Gastrocnemius medialis (tissue), 4 donors: ENCODE data around the gene RGPD6. TPM values are rescaled to one million over a fixed set of nuclear protein-coding genes. Genes with fewer than 3 reads are reported as not detected.
"Not testable (repeated sequence)": the region's sequence is repeated elsewhere in the genome, so short reads cannot be mapped to it uniquely, and the experiment has no call there.

Source experiments
- ATAC-seq, 2 donors: fragments of 150-250 bp; one replicate each; pipeline ENCODE4 v1.9.1; 2016
- DNase-seq, 2 donors: peaks; one replicate each; pipeline ENCODE4 v3.0.0-alpha.2; 2019
- H3K27ac ChIP-seq, 4 donors: fragments of 200-600 bp; sonication (generic); 1 replicate in 1 of 4; 2 replicates in 3 of 4; pipeline ENCODE4 v1.5.1; 2016 to 2018; ENCODE audit warnings: mild to moderate bottlenecking in 2 of 4, moderate library complexity in 1 of 4
- H3K27me3 ChIP-seq, 3 donors: fragments of 200-600 bp; sonication (generic) in 2 of 3; 1 replicate in 1 of 3; 2 replicates in 2 of 3; pipeline versions ENCODE4 v1.5.1 to v1.6.0; 2016 to 2019; ENCODE audit warnings: mild to moderate bottlenecking in 1 of 3, moderate library complexity in 1 of 3
- H3K36me3 ChIP-seq, 2 donors: fragments of 200-600 bp; sonication (generic) in 1 of 2; one replicate each; pipeline ENCODE4 v1.5.1; 2017 to 2018
- H3K4me1 ChIP-seq, 2 donors: fragments of 200-600 bp; sonication (generic) in 1 of 2; one replicate each; pipeline ENCODE4 v1.5.1; 2016 to 2017; ENCODE audit warnings: mild to moderate bottlenecking in 2 of 2
- H3K4me3 ChIP-seq, 4 donors: fragments of 200-600 bp; sonication (generic) in 3 of 4; 1 replicate in 1 of 4; 2 replicates in 3 of 4; pipeline ENCODE4 v1.5.1; 2016 to 2019; ENCODE audit warnings: mild to moderate bottlenecking in 2 of 4
- H3K9me3 ChIP-seq, 3 donors: fragments of 200-600 bp; sonication (generic) in 2 of 3; 1 replicate in 1 of 3; 2 replicates in 2 of 3; pipeline ENCODE4 v1.5.1; 2016 to 2019
- in situ Hi-C, 4 donors: fragments of 200-750 bp; cut with MboI; loops; one replicate each; pipeline versions ENCODE4 v1.15.0 to v1.8.0; 2017; ENCODE audit warnings: low sequenced_read_pairs in 4 of 4
- intact Hi-C: fragments of 100-400 bp; cut with DNase I; formaldehyde crosslinking; loops from one replicate; pipeline ENCODE4 v1.15.1; 2023; ENCODE audit warnings: low total_unique reads
- total RNA-seq, 4 donors: library from RNA; depleted of rRNA; stranded (reverse); fragments of >200 nt; gene quantifications; one replicate each; pipeline versions ENCODE4 v1.1.0 to v1.2.3, GENCODE V29; 2016

Gene RGPD6
- total RNA-seq, 4 donors from 2014 or later, result 20.3 to 33.2 (median 26.9) TPM

DNA sequence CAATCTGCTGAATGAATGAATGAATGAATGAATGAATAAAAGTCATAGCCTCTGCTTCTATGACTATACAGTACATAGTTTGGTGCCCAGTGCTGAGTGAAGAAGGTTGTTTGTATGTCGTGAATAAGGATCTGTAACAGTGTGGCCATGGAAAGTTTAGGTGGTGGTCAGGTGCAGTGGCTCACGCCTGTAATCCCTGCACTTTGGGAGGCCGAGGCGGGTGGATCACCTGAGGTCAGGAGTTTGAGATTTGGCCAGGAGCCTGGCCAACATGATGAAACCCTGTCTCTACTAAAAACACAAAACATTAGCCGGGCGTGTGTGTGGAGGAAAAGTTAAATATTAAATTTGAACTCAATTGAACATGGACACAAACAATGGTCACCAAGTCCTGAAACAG is 100.1 kb downstream of the RGPD6 start:
- ATAC-seq, H3K27ac ChIP-seq, in situ Hi-C loops, DNase-seq, H3K36me3 ChIP-seq, H3K4me1 ChIP-seq, H3K27me3 ChIP-seq, intact Hi-C loops, H3K9me3 ChIP-seq, H3K4me3 ChIP-seq: not testable (repeated sequence)

- H3K4me1 ChIP-seq, intact Hi-C loops, DNase-seq, H3K27ac ChIP-seq, H3K36me3 ChIP-seq, H3K9me3 ChIP-seq, H3K27me3 ChIP-seq, in situ Hi-C loops, H3K4me3 ChIP-seq, ATAC-seq: not testable (repeated sequence)
Measured at GRCh38 chr2:110475627-110476359, 101.2 kb downstream of the RGPD6 start.

- intact Hi-C loops, H3K9me3 ChIP-seq, H3K4me3 ChIP-seq, H3K36me3 ChIP-seq, H3K27me3 ChIP-seq, DNase-seq, H3K27ac ChIP-seq, in situ Hi-C loops, H3K4me1 ChIP-seq: not testable (repeated sequence)
- peak; percentile 36 to 59 for ATAC-seq
Measured at GRCh38 chr2:110474898-110475297, 102.1 kb downstream of the RGPD6 start.

DNA sequence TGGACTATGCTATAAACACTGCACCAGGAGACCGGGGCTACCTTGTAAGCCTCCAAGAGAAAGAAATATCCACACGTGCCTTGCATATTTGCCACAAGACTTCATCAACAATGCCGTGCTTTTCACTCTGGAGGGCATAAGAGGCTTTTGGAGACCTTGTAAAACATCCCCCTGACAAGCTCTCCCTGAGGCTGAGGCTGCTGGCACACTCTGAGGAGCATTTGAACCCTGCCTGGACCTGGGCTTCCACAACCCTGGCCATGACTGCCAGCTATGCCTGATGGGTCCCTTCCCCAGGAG is 104.0 kb downstream of the RGPD6 start:
- H3K27me3 ChIP-seq, intact Hi-C loops, H3K4me3 ChIP-seq, DNase-seq, H3K27ac ChIP-seq, H3K36me3 ChIP-seq, H3K9me3 ChIP-seq, ATAC-seq, H3K4me1 ChIP-seq, in situ Hi-C loops: not testable (repeated sequence)

DNA sequence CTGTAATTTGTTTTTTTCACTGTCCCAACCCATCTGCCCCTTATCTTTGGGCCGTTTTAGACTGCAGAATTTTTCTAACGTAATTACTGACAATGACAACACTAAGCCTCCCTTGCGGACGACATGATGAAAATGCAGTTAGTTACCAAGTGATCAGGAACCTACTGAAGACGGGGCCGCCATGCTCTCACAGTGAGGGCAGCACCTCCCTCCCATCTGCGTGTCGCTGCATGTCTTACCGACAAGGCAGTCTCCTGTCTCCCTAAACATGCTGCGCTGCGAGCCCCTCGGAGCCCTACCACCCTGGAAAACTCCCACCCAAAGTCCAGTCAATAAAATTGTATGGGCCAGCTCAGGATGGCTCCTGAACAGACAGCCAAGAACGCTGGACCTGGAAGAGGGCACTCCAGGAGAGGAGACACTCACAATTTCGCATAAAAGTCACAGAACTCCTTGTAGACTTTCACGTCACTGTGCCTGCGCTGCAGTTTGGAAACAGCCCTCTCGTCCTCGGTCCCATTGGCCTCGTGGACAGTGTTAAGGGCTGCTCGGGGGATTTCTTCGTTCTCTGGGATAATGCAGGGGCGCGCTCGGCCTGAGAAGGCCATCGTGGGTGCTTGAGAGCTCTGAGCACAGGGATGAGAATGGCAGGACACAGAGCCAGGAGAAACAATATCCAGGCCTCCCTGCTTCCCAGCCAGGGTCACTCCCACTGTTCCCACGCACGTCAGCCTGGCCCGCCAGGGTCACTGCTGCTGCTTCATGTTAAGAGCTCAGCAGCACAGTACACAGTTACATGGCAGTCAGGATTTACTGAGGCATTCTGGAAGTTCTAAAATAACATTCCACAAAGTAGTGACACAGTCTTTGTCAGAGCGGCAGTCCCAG is 104.6 kb downstream of the RGPD6 start, which contains the start of gene LIMS4:
Gene LIMS4, minus strand, starts transcription at position 646 of the 888 bp plus-strand sequence. Its CDS starts 38 bp downstream, at position 608.
- H3K9me3 ChIP-seq, H3K27me3 ChIP-seq, in situ Hi-C loops, H3K4me1 ChIP-seq, H3K36me3 ChIP-seq, DNase-seq, H3K27ac ChIP-seq, intact Hi-C loops, H3K4me3 ChIP-seq: not testable (repeated sequence)
- peak; percentile 74 to 75 for ATAC-seq

- ATAC-seq, H3K27me3 ChIP-seq, H3K9me3 ChIP-seq, in situ Hi-C loops, H3K27ac ChIP-seq, H3K4me3 ChIP-seq, DNase-seq, H3K4me1 ChIP-seq, intact Hi-C loops, H3K36me3 ChIP-seq: not testable (repeated sequence)
Measured at GRCh38 chr2:110468921-110469320, 108.1 kb downstream of the RGPD6 start.

DNA sequence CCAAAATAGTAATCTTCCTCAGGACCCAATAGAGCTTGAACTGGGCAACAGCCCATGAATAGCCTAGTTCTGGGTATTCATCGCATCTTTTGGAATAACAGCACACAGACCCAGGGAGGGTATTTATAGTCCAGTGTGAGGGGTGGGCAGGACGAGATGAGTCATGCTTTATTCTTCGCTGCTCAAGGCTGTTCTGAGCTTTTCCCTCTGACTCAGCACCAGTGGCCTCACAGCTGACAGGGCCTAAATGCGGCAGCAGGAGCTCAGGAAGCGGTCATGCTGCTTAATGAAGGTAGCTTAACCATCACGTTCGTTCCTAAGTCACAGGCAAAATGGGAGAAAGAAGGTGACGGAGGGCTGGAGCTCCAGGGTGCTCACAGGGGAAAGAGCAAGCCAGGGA is 111.7 kb downstream of the RGPD6 start:
- H3K36me3 ChIP-seq, DNase-seq, H3K4me3 ChIP-seq, in situ Hi-C loops, H3K9me3 ChIP-seq, H3K27ac ChIP-seq, H3K27me3 ChIP-seq, intact Hi-C loops, H3K4me1 ChIP-seq: not testable (repeated sequence)
- ATAC-seq, result peak; percentile 87 to 93

Other genes with a start within 250 kb of the RGPD6 start
- gene LIMS4, start 104.4 kb downstream of the RGPD6 start, total RNA-seq, result 1 to 10 TPM in 3 of 4 donors, under 1 TPM in 1; 0.32 to 2.9 (median 1.8) TPM
- gene BUB1, start 100.8 kb upstream of the RGPD6 start, total RNA-seq, result under 1 TPM in 2 of 4 donors, not detected in 2; 0.27 to 0.59 TPM
- gene ACOXL, start 155.4 kb upstream of the RGPD6 start, total RNA-seq, result not detected